WTC11 (cell line): ENCODE data around the gene TOR1AIP2. TPM values are rescaled to one million over a fixed set of nuclear protein-coding genes. Genes with fewer than 3 reads are reported as not detected.
A peak's percentile ranks its signal among the peaks of the same experiment; 100 is the strongest.

Source experiments
- ATAC-seq: fragments of 200-7000 bp; cut with Tn5 transposase; 2 replicates; pipeline ENCODE4 v1.10.0; 2021; ENCODE audit warnings: mild to moderate bottlenecking, moderate library complexity
- CTCF ChIA-PET: fragments of 300-600 bp; sonication (Branson Sonifier 250); formaldehyde crosslinking; loops from one replicate; lab custom pipeline; 2021; ENCODE audit warnings: antibody characterized with exemption; lab: Charles Lee
- POLR2A ChIA-PET: fragments of 350-600 bp; sonication (Branson Sonifier 250); formaldehyde crosslinking; loops from one replicate; lab custom pipeline; 2021; ENCODE audit warnings: antibody characterized with exemption; lab: Charles Lee
- DNase-seq: peaks from one replicate; pipeline ENCODE4 v3.0.0; 2021; ENCODE audit warnings: low spot score
- H3K27ac Mint-ChIP-seq: 2 replicates; pipeline ENCODE4 v1.8.0; 2021; ENCODE audit warnings: mixed read lengths
- H3K27me3 Mint-ChIP-seq: 2 replicates; pipeline ENCODE4 v1.8.0; 2021; ENCODE audit warnings: low read depth, mild to moderate bottlenecking, moderate library complexity, mixed read lengths
- H3K36me3 Mint-ChIP-seq: 2 replicates; pipeline ENCODE4 v1.8.0; 2021; ENCODE audit warnings: mixed read lengths
- H3K4me1 Mint-ChIP-seq: 2 replicates; pipeline ENCODE4 v1.8.0; 2022; ENCODE audit warnings: mixed read lengths
- H3K4me3 Mint-ChIP-seq: 2 replicates; pipeline ENCODE4 v1.8.0; 2021; ENCODE audit warnings: mild to moderate bottlenecking, moderate library complexity, mixed read lengths
- H3K9me3 Mint-ChIP-seq: 2 replicates; pipeline ENCODE4 v1.8.0; 2021; ENCODE audit warnings: mixed read lengths
- AFF4 ChIP-seq: sonication (generic); formaldehyde crosslinking; IDR thresholded peaks from 2 replicates; pipeline ENCODE4 v1.8.1; 2023; ENCODE audit warnings: mild to moderate bottlenecking, missing genetic modification reagents, borderline replicate concordance
- ATF6 ChIP-seq: sonication (generic); formaldehyde crosslinking; IDR thresholded peaks from 2 replicates; pipeline ENCODE4 v1.8.1; 2023; ENCODE audit warnings: mild to moderate bottlenecking, missing genetic modification reagents
- FOXK1 ChIP-seq: sonication (generic); formaldehyde crosslinking; IDR thresholded peaks from 2 replicates; pipeline ENCODE4 v1.8.0; 2022; ENCODE audit warnings: mild to moderate bottlenecking, moderate library complexity, missing genetic modification reagents
- GRHL2 ChIP-seq: fragments of 250-450 bp; sonication (Bioruptor Pico); IDR thresholded peaks from 2 replicates; pipeline ENCODE4 v1.8.0; 2022; ENCODE audit warnings: mild to moderate bottlenecking, moderate library complexity; ENCODE audit not compliant: insufficient replicate concordance, severe bottlenecking
- MXD4 ChIP-seq: fragments of 250-450 bp; sonication (Bioruptor Pico); IDR thresholded peaks from 2 replicates; pipeline ENCODE4 v1.8.0; 2021; ENCODE audit warnings: mild to moderate bottlenecking, moderate library complexity, borderline replicate concordance
- MYBL2 ChIP-seq: sonication (generic); formaldehyde crosslinking; IDR thresholded peaks from 2 replicates; pipeline ENCODE4 v1.8.1; 2023; ENCODE audit warnings: mild to moderate bottlenecking, moderate library complexity, missing genetic modification reagents
- PREB ChIP-seq: sonication (generic); formaldehyde crosslinking; IDR thresholded peaks from 2 replicates; pipeline ENCODE4 v1.8.1; 2022; ENCODE audit warnings: mild to moderate bottlenecking, missing genetic modification reagents, moderate library complexity, borderline replicate concordance
- TEAD4 ChIP-seq: sonication (generic); formaldehyde crosslinking; IDR thresholded peaks from 2 replicates; pipeline ENCODE4 v1.8.0; 2022; ENCODE audit warnings: mild to moderate bottlenecking, missing genetic modification reagents
- ZBTB21 ChIP-seq: sonication (generic); formaldehyde crosslinking; IDR thresholded peaks from 2 replicates; pipeline ENCODE4 v1.8.1; 2023; ENCODE audit warnings: mild to moderate bottlenecking, missing genetic modification reagents, borderline replicate concordance
- ZNF219 ChIP-seq: sonication (generic); formaldehyde crosslinking; IDR thresholded peaks from 2 replicates; pipeline ENCODE4 v1.8.0; 2023; ENCODE audit warnings: missing genetic modification reagents, mild to moderate bottlenecking, borderline replicate concordance
- ZNF232 ChIP-seq: sonication (generic); formaldehyde crosslinking; IDR thresholded peaks from 2 replicates; pipeline ENCODE4 v1.8.0; 2022; ENCODE audit warnings: mild to moderate bottlenecking, missing genetic modification reagents
- total RNA-seq: library from RNA; stranded (reverse); gene quantifications from 3 replicates; pipeline ENCODE4 v1.2.3, GENCODE V29; 2021
- TF ChIP-seq, protein P1 (sequence below): sonication (generic); formaldehyde crosslinking; IDR thresholded peaks from 2 replicates; pipeline ENCODE4 v1.8.1; 2023; ENCODE audit warnings: mild to moderate bottlenecking, missing genetic modification reagents, moderate library complexity
- TF ChIP-seq, protein P2 (sequence below): sonication (generic); formaldehyde crosslinking; IDR thresholded peaks from 2 replicates; pipeline ENCODE4 v1.8.1; 2022; ENCODE audit warnings: mild to moderate bottlenecking, moderate library complexity, missing genetic modification reagents

The TOR1AIP2 gene
- total RNA-seq, 1 experiment from 2014 or later, result 57.2 TPM

DNA sequence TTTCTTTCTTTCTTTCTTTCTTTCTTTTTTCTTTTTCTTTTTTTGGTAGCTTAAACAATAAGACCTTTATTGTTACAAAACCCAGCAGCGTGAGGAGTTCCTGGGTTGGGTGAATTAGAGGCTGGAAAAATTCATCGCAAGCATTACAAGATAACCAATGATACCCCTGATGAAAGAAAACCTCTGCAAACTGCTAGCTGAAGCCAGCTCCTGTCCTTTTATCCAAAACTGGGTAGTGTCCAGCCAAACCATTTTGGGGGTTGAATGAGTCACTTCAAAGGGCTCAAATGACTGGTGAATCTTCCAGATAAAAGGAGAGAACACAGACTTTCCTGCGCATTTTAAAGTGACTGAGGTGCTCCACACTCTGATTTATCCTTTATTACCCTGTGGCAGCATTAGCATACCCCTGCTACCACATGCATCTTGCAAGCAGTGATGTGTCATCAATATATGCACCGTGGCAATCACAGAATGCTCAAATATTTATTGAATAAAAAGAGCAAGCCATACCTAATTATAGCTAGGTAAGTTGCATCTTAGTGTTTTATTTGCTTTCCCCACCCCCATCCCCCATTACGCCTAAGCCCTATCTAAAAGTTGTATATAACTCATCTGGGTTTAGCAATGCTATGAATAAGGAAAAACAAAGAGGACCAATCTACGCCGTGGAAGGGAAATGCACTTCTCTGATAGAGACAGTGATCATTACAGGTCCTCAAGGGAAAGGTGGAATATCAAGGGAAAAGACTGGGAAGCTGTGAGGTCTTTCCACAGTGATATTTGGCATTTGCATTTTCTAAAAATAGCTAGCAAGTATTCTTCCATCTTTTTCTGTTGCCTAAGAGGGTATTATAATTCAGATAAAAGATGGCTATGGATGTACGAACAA lies 44.6 kb upstream of the TOR1AIP2 start:
- Mint-ChIP-seq H3K36me3 (peaks cover 18% of the 10 kb centered on the region), H3K9me3 (no peaks in the 10 kb centered on the region), H3K4me1 (peaks cover 25% of the 10 kb centered on the region), H3K4me3 (no peak overlapping the region), H3K27ac (peak overlapping the region; percentile 88), H3K27me3 (no peaks in the 10 kb centered on the region)
- ChIA-PET CTCF (interaction anchor here (0.6 to 2.2 kb wide), 5 partner anchors 108 to 266 kb away, joined by 3 to 7 read pairs (median 3); no protein-coding TSS in a partner anchor), POLR2A (interaction anchor here (1.1 to 1.4 kb wide), 2 partner anchors 19 to 39 kb away, joined by 3 to 6 read pairs; no protein-coding TSS in a partner anchor)
- DNase-seq (no peak), ATAC-seq (no peak; the same call in 1 of the 2 replicates)
- TF ChIP-seq AFF4 (CRISPR knock-in tag) (no peak), ZBTB21 (CRISPR knock-in tag) (no peak)

- ATAC-seq, result peak; percentile 74
- ChIA-PET POLR2A (interaction anchor here (1.1 to 1.4 kb wide), 2 partner anchors 20 to 39 kb away, joined by 3 to 6 read pairs; no protein-coding TSS in a partner anchor), CTCF (interaction anchor here (0.6 to 2.2 kb wide), 5 partner anchors 107 to 266 kb away, joined by 3 to 7 read pairs (median 3); no protein-coding TSS in a partner anchor)
- TF ChIP-seq ATF6 (no peak), MXD4 (CRISPR knock-in tag) (no peak), PREB (no peak), ZNF219 (no peak), FOXK1 (CRISPR knock-in tag) (no peak), MYBL2 (CRISPR knock-in tag) (no peak), TEAD4 (CRISPR knock-in tag) (no peak), GRHL2 (no peak), ZNF232 (CRISPR knock-in tag) (no peak), ZBTB21 (CRISPR knock-in tag) (no peak)
- TF ChIP-seq, protein P1, sequence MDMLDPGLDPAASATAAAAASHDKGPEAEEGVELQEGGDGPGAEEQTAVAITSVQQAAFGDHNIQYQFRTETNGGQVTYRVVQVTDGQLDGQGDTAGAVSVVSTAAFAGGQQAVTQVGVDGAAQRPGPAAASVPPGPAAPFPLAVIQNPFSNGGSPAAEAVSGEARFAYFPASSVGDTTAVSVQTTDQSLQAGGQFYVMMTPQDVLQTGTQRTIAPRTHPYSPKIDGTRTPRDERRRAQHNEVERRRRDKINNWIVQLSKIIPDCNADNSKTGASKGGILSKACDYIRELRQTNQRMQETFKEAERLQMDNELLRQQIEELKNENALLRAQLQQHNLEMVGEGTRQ, result no peak
- TF ChIP-seq, protein P2, sequence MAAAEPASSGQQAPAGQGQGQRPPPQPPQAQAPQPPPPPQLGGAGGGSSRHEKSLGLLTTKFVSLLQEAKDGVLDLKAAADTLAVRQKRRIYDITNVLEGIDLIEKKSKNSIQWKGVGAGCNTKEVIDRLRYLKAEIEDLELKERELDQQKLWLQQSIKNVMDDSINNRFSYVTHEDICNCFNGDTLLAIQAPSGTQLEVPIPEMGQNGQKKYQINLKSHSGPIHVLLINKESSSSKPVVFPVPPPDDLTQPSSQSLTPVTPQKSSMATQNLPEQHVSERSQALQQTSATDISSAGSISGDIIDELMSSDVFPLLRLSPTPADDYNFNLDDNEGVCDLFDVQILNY (CRISPR knock-in tag), result no peak
- no peak for DNase-seq
- Mint-ChIP-seq H3K27me3 (no peaks in the 10 kb centered on the region), H3K4me1 (peaks cover 25% of the 10 kb centered on the region), H3K36me3 (peaks cover 19% of the 10 kb centered on the region), H3K4me3 (no peak overlapping the region), H3K9me3 (no peaks in the 10 kb centered on the region), H3K27ac (peak overlapping the region; percentile 88)
Observed at GRCh38 chr1:179921472-179921871, 43.9 kb upstream of the TOR1AIP2 start.
